Measurements from ENCODE around the gene HTR3B. TPM values are rescaled to one million over a fixed set of nuclear protein-coding genes. Genes with fewer than 3 reads are reported as not detected.

Gene HTR3B
- total and polyA plus RNA-seq, 10 of the 15 experiments (the other 5 are each of a cell fraction or from before 2014, with no cell fraction given) = not detected

GRCh38 chr11:113960702-113961330 is 56.2 kb downstream of the HTR3B start:
- no peak overlapping the region for H3K4me2 ChIP-seq (ENCODE audit: control insufficient read depth, insufficient read depth)
- H3K27me3 ChIP-seq (replicated peaks in 1 of 2; ENCODE audit: control insufficient read depth in 2 of 2, insufficient read depth in 2 of 2, low read length in 1 of 2) = peaks cover 0 to 2% of the 10 kb centered on the region in 2 experiments; a peak in 3 of 4 replicates
- no peak for DNase-seq (ENCODE audit: low read depth, low spot score)
- no peak overlapping the region for H3K9ac ChIP-seq (ENCODE audit: control insufficient read depth, insufficient read depth, low read length)
- H3K27ac ChIP-seq (ENCODE audit: control insufficient read depth, insufficient read depth) = no peak overlapping the region
- no peak overlapping the region for H3K4me3 ChIP-seq
- in situ Hi-C loops (cut with MboI) = no loop called here
- ChIA-PET RAD21 (ENCODE audit: unreplicated experiment) (no interaction called here), CTCF (no interaction called here), SMC1A (ENCODE audit: uncharacterized antibody, unreplicated experiment) (no interaction called here), POLR2A (no interaction called here)
- intact Hi-C loops (cut with micrococcal nuclease; ENCODE audit: unreplicated experiment) = no loop called here
- H2AFZ ChIP-seq (ENCODE audit: control insufficient read depth, low read depth, low read length) = no peak overlapping the region
- no peaks in the 10 kb centered on the region for H3K79me2 ChIP-seq (ENCODE audit: control insufficient read depth, insufficient read depth, low read length)
- no peaks in the 10 kb centered on the region for H4K20me1 ChIP-seq (ENCODE audit: control insufficient read depth, insufficient read depth)
- no peak for FAIRE-seq
- TF ChIP-seq IKZF2 (IDR thresholded peaks at IDR 0.05) = no peak
- TF ChIP-seq, protein P1, sequence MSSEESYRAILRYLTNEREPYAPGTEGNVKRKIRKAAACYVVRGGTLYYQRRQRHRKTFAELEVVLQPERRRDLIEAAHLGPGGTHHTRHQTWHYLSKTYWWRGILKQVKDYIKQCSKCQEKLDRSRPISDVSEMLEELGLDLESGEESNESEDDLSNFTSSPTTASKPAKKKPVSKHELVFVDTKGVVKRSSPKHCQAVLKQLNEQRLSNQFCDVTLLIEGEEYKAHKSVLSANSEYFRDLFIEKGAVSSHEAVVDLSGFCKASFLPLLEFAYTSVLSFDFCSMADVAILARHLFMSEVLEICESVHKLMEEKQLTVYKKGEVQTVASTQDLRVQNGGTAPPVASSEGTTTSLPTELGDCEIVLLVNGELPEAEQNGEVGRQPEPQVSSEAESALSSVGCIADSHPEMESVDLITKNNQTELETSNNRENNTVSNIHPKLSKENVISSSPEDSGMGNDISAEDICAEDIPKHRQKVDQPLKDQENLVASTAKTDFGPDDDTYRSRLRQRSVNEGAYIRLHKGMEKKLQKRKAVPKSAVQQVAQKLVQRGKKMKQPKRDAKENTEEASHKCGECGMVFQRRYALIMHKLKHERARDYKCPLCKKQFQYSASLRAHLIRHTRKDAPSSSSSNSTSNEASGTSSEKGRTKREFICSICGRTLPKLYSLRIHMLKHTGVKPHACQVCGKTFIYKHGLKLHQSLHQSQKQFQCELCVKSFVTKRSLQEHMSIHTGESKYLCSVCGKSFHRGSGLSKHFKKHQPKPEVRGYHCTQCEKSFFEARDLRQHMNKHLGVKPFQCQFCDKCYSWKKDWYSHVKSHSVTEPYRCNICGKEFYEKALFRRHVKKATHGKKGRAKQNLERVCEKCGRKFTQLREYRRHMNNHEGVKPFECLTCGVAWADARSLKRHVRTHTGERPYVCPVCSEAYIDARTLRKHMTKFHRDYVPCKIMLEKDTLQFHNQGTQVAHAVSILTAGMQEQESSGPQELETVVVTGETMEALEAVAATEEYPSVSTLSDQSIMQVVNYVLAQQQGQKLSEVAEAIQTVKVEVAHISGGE (CRISPR knock-in tag; IDR thresholded peaks at IDR 0.05) = no peak
- TF ChIP-seq MTA2 (IDR thresholded peaks at IDR 0.05; ENCODE audit: low read depth) = no peak
- TF ChIP-seq GATAD2B (conservative IDR thresholded peaks at IDR 0.05; ENCODE audit: low read depth) = no peak
- no peak for TF ChIP-seq CEBPB (IDR thresholded peaks at IDR 0.05; ENCODE audit: borderline replicate concordance in 1 of 2, low read depth in 2 of 2, low read length in 2 of 2)
- no peak for TF ChIP-seq SMC3 (IDR thresholded peaks at IDR 0.05; ENCODE audit: borderline replicate concordance, low read length)
- TF ChIP-seq NFYB (IDR thresholded peaks at IDR 0.05; ENCODE audit: insufficient read depth, low read depth, low read length) = no peak
- TF ChIP-seq CREB1 (IDR thresholded peaks at IDR 0.05; ENCODE audit: low read depth) = no peak
- no peak for TF ChIP-seq STAT3 (IDR thresholded peaks at IDR 0.05; ENCODE audit: low read depth, low read length)
- no peak for TF ChIP-seq MYC (IDR thresholded peaks at IDR 0.05; ENCODE audit: insufficient read depth, insufficient read length, insufficient replicate concordance, low read length, severe bottlenecking)
- no peaks in the 10 kb centered on the region for H3K36me3 ChIP-seq (ENCODE audit: control insufficient read depth in 2 of 2, insufficient read depth in 2 of 2, low read length in 1 of 2)
- H3K4me1 ChIP-seq (ENCODE audit: control insufficient read depth, insufficient read depth, low read length) = no peaks in the 10 kb centered on the region
- ATAC-seq = no peak
- 37% methylated on average over 9 of the region's 9 CpGs for WGBS (ENCODE audit: insufficient coverage, insufficient replicate concordance, low lambda C conversion rate, missing lambda C conversion rate)
- H3K9me3 ChIP-seq (replicated peaks; ENCODE audit: control insufficient read depth, insufficient read depth, low read length) = no peaks in the 10 kb centered on the region
- BruUV-seq (replicated peaks) = no TSS peak

Data from GM12878 (cell line).